Endothelial cell of umbilical vein (primary cell): Measurements from ENCODE around the gene CHST14. TPM values are rescaled to one million over a fixed set of nuclear protein-coding genes. Genes with fewer than 3 reads are reported as not detected.

Experiments used
- BruUV-seq: library from RNA; stranded (reverse); fragments of 400-500 nt; replicated peaks from 2 replicates; lab custom pipeline; 2021; lab: Mats Ljungman, UMichigan
- CTCF ChIA-PET: fragments of 300-600, 350-600 bp; sonication (Branson Sonifier 250); formaldehyde crosslinking; loops from one replicate; lab custom pipeline; 2021; ENCODE audit warnings: antibody characterized with exemption, inconsistent platforms; lab: Charles Lee
- POLR2A ChIA-PET: fragments of 300-600, 350-600 bp; sonication (Branson Sonifier 250); formaldehyde crosslinking; loops from one replicate; lab custom pipeline; 2021; ENCODE audit warnings: antibody characterized with exemption, inconsistent platforms; lab: Charles Lee
- DNase-seq: peaks from one replicate; pipeline ENCODE4 v3.0.0-alpha.2; 2011; ENCODE audit warnings: low read depth, low spot score
- FAIRE-seq: peaks from 2 replicates; lab custom pipeline; 2011; peaks lifted over from hg19 to GRCh38; lab: Jason Lieb, UNC
- H2AFZ ChIP-seq: 2 replicates; pipeline ENCODE4 v1.6.0; 2012; ENCODE audit warnings: low read depth, low read length, control low read depth, inconsistent platforms
- H3K27ac ChIP-seq: 2 replicates; pipeline ENCODE4 v1.5.1; 2011; ENCODE audit warnings: low read depth, mild to moderate bottlenecking, control low read depth, low read length, moderate library complexity; ENCODE audit not compliant: insufficient read depth
- H3K27me3 ChIP-seq, 2 experiments: 2 replicates each; pipeline versions ENCODE4 v1.6.0 to v1.6.1; 2011; ENCODE audit warnings: low read length in 2 of 2, mixed read lengths in 1 of 2; ENCODE audit not compliant: control insufficient read depth in 2 of 2, insufficient read depth in 2 of 2
- H3K36me3 ChIP-seq, 2 experiments: 2 replicates in 1 of 2; 3 replicates in 1 of 2; pipeline ENCODE4 v1.5.1; 2011; ENCODE audit warnings: low read length in 2 of 2, mild to moderate bottlenecking in 1 of 2, moderate library complexity in 1 of 2; ENCODE audit not compliant: control insufficient read depth in 2 of 2, insufficient read depth in 2 of 2; ENCODE audit errors: extremely low read depth in 1 of 2
- H3K4me1 ChIP-seq: 3 replicates; pipeline ENCODE4 v1.5.1; 2011; ENCODE audit warnings: mild to moderate bottlenecking, low read length; ENCODE audit not compliant: control insufficient read depth, insufficient read depth; ENCODE audit errors: extremely low read depth
- H3K4me2 ChIP-seq: 2 replicates; pipeline ENCODE4 v1.6.1; 2011; ENCODE audit warnings: low read length, control low read depth, mixed read lengths; ENCODE audit not compliant: insufficient read depth
- H3K4me3 ChIP-seq, 3 experiments: fragments of 200-600 bp in 1 of 3; sonication (generic), shearing (Covaris generic) in 1 of 3; replicated peaks in 1 of 3; 2 replicates each; pipeline ENCODE4 v1.5.1; 2011 to 2016; ENCODE audit warnings: control low read depth in 3 of 3, low read length in 3 of 3, mild to moderate bottlenecking in 2 of 3, inconsistent platforms in 1 of 3, low read depth in 1 of 3, moderate library complexity in 1 of 3; ENCODE audit not compliant: insufficient read depth in 1 of 3
- H3K79me2 ChIP-seq: 2 replicates; pipeline ENCODE4 v1.6.0; 2012; ENCODE audit warnings: low read length, inconsistent platforms; ENCODE audit not compliant: control insufficient read depth, insufficient read depth
- H3K9ac ChIP-seq: replicated peaks from 2 replicates; pipeline ENCODE3; 2011; ENCODE audit warnings: low read length, control low read depth; ENCODE audit not compliant: insufficient read depth; ENCODE audit errors: extremely low read depth
- H3K9me1 ChIP-seq: replicated peaks from 3 replicates; pipeline ENCODE4 v1.6.0; 2011; ENCODE audit warnings: mild to moderate bottlenecking, low read length; ENCODE audit not compliant: control insufficient read depth, insufficient read depth; ENCODE audit errors: extremely low read depth
- H3K9me3 ChIP-seq: replicated peaks from 2 replicates; pipeline ENCODE4 v1.5.1; 2012; ENCODE audit warnings: low read length, inconsistent platforms; ENCODE audit not compliant: control insufficient read depth, insufficient read depth
- H4K20me1 ChIP-seq: replicated peaks from 2 replicates; pipeline ENCODE3; 2011; ENCODE audit warnings: mild to moderate bottlenecking, low read length; ENCODE audit not compliant: control insufficient read depth, insufficient read depth; ENCODE audit errors: extremely low read depth
- CTCF ChIP-seq, 2 donors: IDR thresholded peaks; 1 replicate in 1 of 2; 2 replicates in 1 of 2; pipeline ENCODE4 v1.5.1; 2011; ENCODE audit warnings: low read length in 2 of 2, mild to moderate bottlenecking in 2 of 2, moderate library complexity in 2 of 2, control low read depth in 1 of 2, inconsistent platforms in 1 of 2, low read depth in 1 of 2; ENCODE audit not compliant: insufficient read depth in 1 of 2; ENCODE audit errors: extremely low read depth in 1 of 2
- EZH2 ChIP-seq: IDR thresholded peaks from 2 replicates; pipeline ENCODE4 v1.6.1; 2012; ENCODE audit warnings: borderline replicate concordance, low read depth, mild to moderate bottlenecking, moderate library complexity, low read length, inconsistent platforms; ENCODE audit not compliant: severe bottlenecking
- FOS ChIP-seq: IDR thresholded peaks from 2 replicates; pipeline ENCODE4 v1.6.1; 2011; ENCODE audit warnings: mild to moderate bottlenecking, low read length, moderate library complexity, borderline replicate concordance; ENCODE audit not compliant: insufficient read depth
- GATA2 ChIP-seq: IDR thresholded peaks from 2 replicates; pipeline ENCODE4 v1.7.0; 2011; ENCODE audit warnings: low read depth, mild to moderate bottlenecking, moderate library complexity, mixed read lengths, low read length; ENCODE audit not compliant: insufficient read length, insufficient read depth
- JUN ChIP-seq: IDR thresholded peaks from 2 replicates; pipeline ENCODE4 v1.6.1; 2011; ENCODE audit warnings: borderline replicate concordance, low read depth; ENCODE audit not compliant: insufficient read length, insufficient read depth
- MAX ChIP-seq: IDR thresholded peaks from 2 replicates; pipeline ENCODE4 v1.6.1; 2011; ENCODE audit not compliant: insufficient read depth, insufficient read length
- MYC ChIP-seq: IDR thresholded peaks from one replicate; pipeline ENCODE4 v1.6.1; 2011; ENCODE audit warnings: mild to moderate bottlenecking, low read depth, low read length
- POLR2A ChIP-seq: IDR thresholded peaks from 2 replicates; pipeline ENCODE4 v1.6.1; 2012; ENCODE audit warnings: low read depth, mild to moderate bottlenecking, control low read depth, low read length
- POLR2AphosphoS5 ChIP-seq: IDR thresholded peaks from 2 replicates; pipeline ENCODE4 v1.6.1; 2012; ENCODE audit warnings: low read depth, mild to moderate bottlenecking, control low read depth, low read length, moderate library complexity; ENCODE audit not compliant: insufficient read depth
- dilution Hi-C: fragments of 300-500 bp; cut with MboI; formaldehyde crosslinking; loops from one replicate; pipeline ENCODE4 v1.15.0; 2019; ENCODE audit warnings: low sequenced_read_pairs; ENCODE audit not compliant: extremely low pct_ligation_motif_present
- intact Hi-C: fragments of 100-400 bp; cut with micrococcal nuclease; formaldehyde crosslinking; loops from one replicate; pipeline ENCODE4 v1.10.0; 2022
- polyA plus RNA-seq, 4 experiments: library from polyadenylated mRNA; depleted of rRNA in 3 of 4; stranded (reverse) in 3 of 4; unstranded in 1 of 4; fragments of >200 nt; gene quantifications; 2 replicates each; pipeline versions ENCODE4 v1.2.1 to v1.2.3, GENCODE V29; 2011 to 2012; ENCODE audit warnings: missing spikeins in 1 of 4
- total RNA-seq: library from RNA; stranded (reverse); gene quantifications from 2 replicates; pipeline ENCODE4 v1.2.3, GENCODE V29; 2021

CHST14 gene
- total and polyA plus RNA-seq, 2 donors (not counting 3 experiments of a cell fraction or from before 2014, with no cell fraction given), result 35.1 to 49.2 TPM

GRCh38 chr15:40493089-40493840 lies 22.5 kb downstream of the CHST14 start:
- TF ChIP-seq POLR2A, result no peak
- TF ChIP-seq GATA2, result no peak
- no peak for TF ChIP-seq POLR2AphosphoS5
- TF ChIP-seq MAX, result no peak
- no peak for TF ChIP-seq CTCF (IDR thresholded peaks at IDR 0.05; ENCODE audit: extremely low read depth in 1 of 2, insufficient read depth in 1 of 2, low read depth in 1 of 2, low read length in 2 of 2)
- no peak for TF ChIP-seq FOS
- no peak for TF ChIP-seq EZH2
- TF ChIP-seq MYC, result no peak
- no peak for TF ChIP-seq JUN
- Histone ChIP-seq H3K36me3 (no peaks in the 10 kb centered on the region), H3K9me1 (no peaks in the 10 kb centered on the region), H3K4me2 (no peak overlapping the region), H3K27me3 (peaks cover 5 to 13% of the 10 kb centered on the region in 2 experiments), H2AFZ (no peak overlapping the region), H3K79me2 (no peaks in the 10 kb centered on the region), H4K20me1 (no peaks in the 10 kb centered on the region), H3K4me3 (no peak overlapping the region), H3K4me1 (no peaks in the 10 kb centered on the region), H3K9ac (no peak overlapping the region), H3K9me3 (no peaks in the 10 kb centered on the region), H3K27ac (no peak overlapping the region)
- POLR2A ChIA-PET, result no interaction called here
- dilution Hi-C loops (no loop called here), intact Hi-C loops (no loop called here)
- CTCF ChIA-PET, result interaction anchor here (1.8 kb wide), 1 partner anchor 14 kb away, joined by 5 read pairs; no protein-coding TSS in a partner anchor
- no peak for FAIRE-seq
- no TSS peak for BruUV-seq
- no peak for DNase-seq
